Upper lobe of left lung (tissue), 4 donors: ENCODE results near the gene FTSJ1.

Source experiments
- CTCF ChIP-seq, 6 experiments: fragments of 450-650 bp in 4 of 6; fragments of 200-600 bp in 2 of 6; sonication (generic) in 2 of 6; IDR thresholded peaks; one replicate each; pipeline ENCODE4 v1.5.1; 2016 to 2019; ENCODE audit warnings: antibody characterized with exemption in 6 of 6
- EP300 ChIP-seq, 4 donors: sonication (generic); formaldehyde crosslinking; IDR thresholded peaks; one replicate each; pipeline ENCODE4 v1.5.1; 2017; ENCODE audit warnings: antibody characterized with exemption in 4 of 4, control low read depth in 2 of 4
- POLR2A ChIP-seq, 4 donors: fragments of 450-650 bp; IDR thresholded peaks; one replicate each; pipeline ENCODE4 v1.5.1; 2016 to 2017; ENCODE audit warnings: antibody characterized with exemption in 4 of 4, mild to moderate bottlenecking in 2 of 4
- POLR2AphosphoS5 ChIP-seq, 2 donors: sonication (generic); formaldehyde crosslinking; IDR thresholded peaks; one replicate each; pipeline ENCODE4 v1.5.1; 2017; ENCODE audit warnings: antibody characterized with exemption in 2 of 2

- TF ChIP-seq EP300 (IDR thresholded peaks at IDR 0.05) (no peak), CTCF (IDR thresholded peaks at IDR 0.05) (no peak), POLR2A (IDR thresholded peaks at IDR 0.05) (peak in 3 of 4 donors; percentile 46 to 61 (median 54)), POLR2AphosphoS5 (IDR thresholded peaks at IDR 0.05) (peak; percentile 63 to 81)
These were observed at the start of gene FTSJ1 for GRCh38 chrX:48475774-48476577.
